Heart right ventricle (tissue), 16 donors: ENCODE data around the gene VPS8. TPM values are rescaled to one million over a fixed set of nuclear protein-coding genes. Genes with fewer than 3 reads are reported as not detected.
A peak's percentile ranks its signal among the peaks of the same experiment; 100 is the strongest.

ENCODE experiments used
- ATAC-seq, 8 donors: fragments of 200-7000 bp; cut with Tn5 transposase; one replicate each; pipeline ENCODE4 v1.9.1; 2020; ENCODE audit warnings: mild to moderate bottlenecking in 8 of 8, moderate library complexity in 8 of 8, moderate number of reproducible peaks in 1 of 8
- DNase-seq, 2 donors: peaks; one replicate each; pipeline ENCODE4 v3.0.0-alpha.2; 2020
- H3K27ac ChIP-seq, 10 donors: fragments of 200-600 bp; sonication (generic) in 2 of 10; one replicate each; pipeline versions ENCODE4 v1.5.0 to v1.8.0; 2020 to 2022; ENCODE audit warnings: mild to moderate bottlenecking in 3 of 10
- H3K27me3 ChIP-seq, 7 donors: fragments of 200-600 bp; one replicate each; pipeline ENCODE4 v1.8.0; 2021 to 2022; ENCODE audit warnings: mild to moderate bottlenecking in 2 of 7
- H3K36me3 ChIP-seq, 9 donors: fragments of 200-600 bp; sonication (generic) in 1 of 9; one replicate each; pipeline versions ENCODE4 v1.5.0 to v1.8.0; 2020 to 2022; ENCODE audit warnings: mild to moderate bottlenecking in 2 of 9
- H3K4me1 ChIP-seq, 9 donors: fragments of 200-600 bp; sonication (generic) in 1 of 9; one replicate each; pipeline versions ENCODE4 v1.5.0 to v1.8.0; 2020 to 2022; ENCODE audit warnings: mild to moderate bottlenecking in 4 of 9
- H3K4me3 ChIP-seq, 10 donors: fragments of 200-600 bp; sonication (generic) in 2 of 10; one replicate each; pipeline versions ENCODE4 v1.5.0 to v1.8.0; 2020 to 2022; ENCODE audit warnings: mild to moderate bottlenecking in 7 of 10, moderate library complexity in 2 of 10
- H3K9me3 ChIP-seq, 11 donors: fragments of 200-600 bp in 10 of 11; sonication (generic) in 2 of 11; one replicate each; pipeline versions ENCODE4 v1.5.0 to v1.8.0; 2013 to 2022; ENCODE audit warnings: mild to moderate bottlenecking in 2 of 11, control low read depth in 1 of 11, moderate library complexity in 1 of 11
- WGBS, 2 donors: extraction: QIAGEN DNeasy Blood & Tissue Kit; methylation state at CpG; one replicate each; pipeline ENCODE4 v1.1.7; 2013; ENCODE audit warnings: inconsistent platforms in 1 of 2; 5-methylcytosine and 5-hydroxymethylcytosine counted together
- intact Hi-C, 10 donors: fragments of 100-400 bp; cut with DNase I; formaldehyde crosslinking; loops; one replicate each; pipeline versions ENCODE4 v1.11.1 to v1.14.2; 2022
- polyA plus RNA-seq, 2 donors: library from polyadenylated mRNA; stranded (reverse); fragments of 200-250 nt; gene quantifications; one replicate each; pipeline ENCODE4 v1.2.3, GENCODE V29; 2013
- total RNA-seq, 10 donors: library from RNA; stranded (reverse); fragmentation: NEBNext Ultra II Directional in 3 of 10; extraction: Animal tissue kit (Norgen Biotek cat#: 25700) in 3 of 10; gene quantifications; one replicate each; pipeline versions ENCODE4 v1.2.1 to v1.2.4, GENCODE V29; 2021 to 2023
- TF ChIP-seq, protein P1 (sequence below), 9 donors: fragments of 200-600 bp; sonication (generic) in 2 of 9; IDR thresholded peaks; one replicate each; pipeline versions ENCODE4 v1.5.0 to v1.8.0; 2021 to 2022; ENCODE audit warnings: antibody characterized with exemption in 9 of 9, mild to moderate bottlenecking in 5 of 9, moderate library complexity in 1 of 9
- donor health status: Arrhythmogenic right ventricular cardiomyopathy.
- donor health status: ischemic (EF 13 %, LVEDD 7.1; RV severe dilation, severe dysfunction).
- donor health status: healthy with polysubstance abuse.
- donor health status: DM: no; HTN: yes; CAD: no.
- donor health status: DM: no; HTN: no; CAD: no.
- donor health status: ischemic (EF 25% LVEDD 6.9; RV normal size, moderate dysfunction).
- donor health status: ischemic (EF 25% LVEDD 5.7; RV mildly dilated, moderate dysfunction).
- donor health status: healthy.
- donor health status: DM: yes; HTN: yes; CAD: no.
- donor health status: Ischemic cardiomyopathy.
- donor health status: ischemic (EF 35%, LVEDD 5.7; RV mildly dilated, moderate dysfunction).
- donor health status: nonischemic (EF 11% LVEDD 7.7; RV severe dilation, severe dysfunction).
- donor health status: DM: yes; HTN: yes; CAD: no.
- donor health status: PGD.
- donor health status: ischemic (EF 29% LVEDD 5.4; RV normal size, mild dysfunction).
- donor health status: nonischemic (EF 23%, LVEDD 6.1; RV moderate dilation, normal function).

Gene VPS8
- total and polyA plus RNA-seq, 12 donors = 11.1 to 123 (median 80.6) TPM

DNA sequence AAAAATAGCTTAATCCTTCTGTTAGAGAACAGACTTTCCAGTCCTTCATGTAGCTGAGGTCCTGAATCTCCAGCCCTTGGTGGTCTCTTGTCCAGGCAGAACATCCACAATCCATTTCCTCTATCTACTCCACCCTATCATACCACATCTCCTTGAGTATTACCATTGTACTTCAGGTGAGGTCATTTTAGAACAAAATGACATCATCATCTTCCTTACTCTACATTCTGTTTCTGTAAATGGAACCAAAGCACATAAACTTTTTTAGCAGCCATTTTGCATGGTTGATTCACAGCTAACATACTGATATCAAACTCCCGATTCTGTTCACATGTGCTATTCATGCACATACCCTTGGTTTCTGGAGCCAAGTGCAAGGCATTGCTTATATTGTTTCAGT lies 228.5 kb downstream of the VPS8 start:
- DNase-seq (no peak), ATAC-seq (no peak)
- Histone ChIP-seq H3K27ac (no peak overlapping the region), H3K36me3 (peaks cover 0 to 9% (median 0%) of the 10 kb centered on the region in 9 donors), H3K27me3 (no peaks in the 10 kb centered on the region), H3K4me1 (peaks cover 0 to 30% (median 9%) of the 10 kb centered on the region in 9 donors), H3K4me3 (no peak overlapping the region), H3K9me3 (peaks cover 0 to 22% (median 0%) of the 10 kb centered on the region in 11 donors)
- intact Hi-C loops = no loop called here
- WGBS, 2 donors = 90 to 94% methylated on average over 1 of the region's 1 CpG
- TF ChIP-seq, protein P1, sequence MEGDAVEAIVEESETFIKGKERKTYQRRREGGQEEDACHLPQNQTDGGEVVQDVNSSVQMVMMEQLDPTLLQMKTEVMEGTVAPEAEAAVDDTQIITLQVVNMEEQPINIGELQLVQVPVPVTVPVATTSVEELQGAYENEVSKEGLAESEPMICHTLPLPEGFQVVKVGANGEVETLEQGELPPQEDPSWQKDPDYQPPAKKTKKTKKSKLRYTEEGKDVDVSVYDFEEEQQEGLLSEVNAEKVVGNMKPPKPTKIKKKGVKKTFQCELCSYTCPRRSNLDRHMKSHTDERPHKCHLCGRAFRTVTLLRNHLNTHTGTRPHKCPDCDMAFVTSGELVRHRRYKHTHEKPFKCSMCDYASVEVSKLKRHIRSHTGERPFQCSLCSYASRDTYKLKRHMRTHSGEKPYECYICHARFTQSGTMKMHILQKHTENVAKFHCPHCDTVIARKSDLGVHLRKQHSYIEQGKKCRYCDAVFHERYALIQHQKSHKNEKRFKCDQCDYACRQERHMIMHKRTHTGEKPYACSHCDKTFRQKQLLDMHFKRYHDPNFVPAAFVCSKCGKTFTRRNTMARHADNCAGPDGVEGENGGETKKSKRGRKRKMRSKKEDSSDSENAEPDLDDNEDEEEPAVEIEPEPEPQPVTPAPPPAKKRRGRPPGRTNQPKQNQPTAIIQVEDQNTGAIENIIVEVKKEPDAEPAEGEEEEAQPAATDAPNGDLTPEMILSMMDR (IDR thresholded peaks at IDR 0.05) = no peak

DNA sequence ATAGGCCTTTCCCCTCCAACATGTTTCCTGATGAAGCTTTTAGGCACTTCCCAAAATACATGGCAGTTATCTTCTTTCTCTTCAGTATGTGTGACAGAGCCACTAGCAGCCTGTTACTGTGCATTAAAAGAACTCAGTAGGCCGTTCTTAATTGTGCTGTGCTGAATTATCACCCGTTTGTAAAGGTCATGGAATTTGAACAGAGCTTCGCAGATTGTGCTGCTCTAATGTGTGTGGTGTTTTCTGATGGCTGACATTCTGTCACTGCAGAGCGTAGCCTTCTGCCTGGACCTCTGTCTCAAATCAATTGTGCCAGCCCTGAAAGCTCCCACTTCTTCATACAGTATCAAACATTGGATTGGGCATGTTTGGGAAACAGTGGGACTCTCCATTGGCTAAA lies 229.6 kb downstream of the VPS8 start:
- Histone ChIP-seq H3K36me3 (peaks cover 0 to 4% (median 0%) of the 10 kb centered on the region in 9 donors), H3K27ac (peak overlapping the region in 3 of 10 donors; percentile 1 to 47 (median 30)), H3K9me3 (peaks cover 0 to 13% (median 0%) of the 10 kb centered on the region in 11 donors), H3K4me3 (no peak overlapping the region), H3K4me1 (peaks cover 0 to 42% (median 20%) of the 10 kb centered on the region in 9 donors), H3K27me3 (no peaks in the 10 kb centered on the region)
- TF ChIP-seq, protein P1 (IDR thresholded peaks at IDR 0.05) = no peak
- DNase-seq (no peak), ATAC-seq (peak in 5 of 8 donors; percentile 37 to 80 (median 61))
- WGBS, 2 donors = 57 to 70% methylated on average over 4 of the region's 4 CpGs
- intact Hi-C loops = no loop called here

DNA sequence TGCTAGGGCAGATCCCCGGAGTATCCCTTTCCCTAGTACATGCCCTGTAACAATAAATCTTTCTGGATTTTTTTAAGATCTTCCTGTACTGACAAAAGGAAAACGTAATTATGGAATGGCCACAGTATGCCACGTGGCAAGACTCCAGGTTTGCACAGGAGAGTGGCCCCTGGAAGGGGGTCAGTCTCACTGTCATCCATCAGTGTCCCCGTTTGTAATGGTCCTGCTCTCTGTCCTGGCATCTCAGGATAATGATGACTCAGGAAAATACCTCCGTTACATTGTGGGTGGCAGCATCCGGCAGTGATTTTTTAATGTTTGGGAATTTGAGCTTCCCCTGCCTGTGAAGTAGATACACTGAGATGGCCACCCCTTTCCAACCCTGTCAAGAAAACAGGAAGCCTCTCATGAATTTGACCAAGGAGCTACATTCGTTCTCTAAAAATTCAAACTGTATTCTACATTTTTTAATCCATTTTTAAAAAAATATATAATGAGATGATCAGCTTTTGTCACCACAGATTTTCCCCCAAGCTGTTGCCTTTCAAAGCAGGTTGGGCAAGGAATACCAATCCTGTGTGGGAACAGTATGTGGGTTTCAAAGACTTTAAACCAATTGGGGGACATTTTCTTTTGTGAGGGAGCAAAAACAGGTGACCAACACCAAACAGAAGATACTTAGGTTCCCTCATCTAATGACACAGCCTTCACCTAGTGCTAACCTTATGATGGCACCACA lies 230.5 kb downstream of the VPS8 start:
- DNase-seq (no peak), ATAC-seq (no peak)
- Histone ChIP-seq H3K27ac (no peak overlapping the region), H3K4me1 (peaks cover 0 to 47% (median 26%) of the 10 kb centered on the region in 9 donors), H3K36me3 (peaks cover 0 to 4% (median 0%) of the 10 kb centered on the region in 9 donors), H3K27me3 (no peaks in the 10 kb centered on the region), H3K9me3 (peaks cover 0 to 4% (median 0%) of the 10 kb centered on the region in 11 donors), H3K4me3 (no peak overlapping the region)
- intact Hi-C loops = no loop called here
- TF ChIP-seq, protein P1 (IDR thresholded peaks at IDR 0.05) = no peak
- 69 to 76% methylated on average over 7 of the region's 7 CpGs for WGBS, 2 donors

DNA sequence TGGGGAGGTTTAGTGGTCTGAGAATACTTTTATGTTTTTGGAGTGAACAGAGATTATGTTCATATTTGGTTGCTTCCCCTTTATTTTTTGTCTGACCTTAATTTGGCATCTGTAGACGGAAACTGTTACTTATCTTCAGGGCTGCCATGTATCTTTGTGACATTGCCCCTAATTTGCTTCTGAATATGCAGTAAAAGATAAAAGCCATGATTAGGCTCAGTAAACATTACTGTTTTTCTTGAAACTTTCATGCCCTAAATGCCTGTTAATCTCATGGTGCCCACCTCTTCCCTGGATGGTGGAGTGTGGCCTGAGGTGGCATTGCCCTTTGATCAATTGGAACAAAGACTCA lies 234.2 kb downstream of the VPS8 start:
- Histone ChIP-seq H3K36me3 (peaks cover 0 to 30% (median 14%) of the 10 kb centered on the region in 9 donors), H3K9me3 (no peaks in the 10 kb centered on the region), H3K27me3 (no peaks in the 10 kb centered on the region), H3K27ac (peak overlapping the region in 9 of 10 donors; percentile 16 to 88 (median 67)), H3K4me1 (peaks cover 0 to 46% (median 26%) of the 10 kb centered on the region in 9 donors), H3K4me3 (no peak overlapping the region)
- TF ChIP-seq, protein P1 (IDR thresholded peaks at IDR 0.05) = no peak
- ATAC-seq = peak in 1 of 8 donors; percentile 2
- no peak for DNase-seq
- intact Hi-C loops = no loop called here
- 24 to 32% methylated on average over 1 of the region's 1 CpG for WGBS, 2 donors
